IMR-90 (cell line): Measurements from ENCODE around the gene PCCB. TPM values are rescaled to one million over a fixed set of nuclear protein-coding genes. Genes with fewer than 3 reads are reported as not detected.

Source experiments
- ATAC-seq: fragments of 200-7000 bp; cut with Tn5 transposase; 2 replicates; pipeline ENCODE4 v1.9.1; 2020; ENCODE audit warnings: low read depth, mild to moderate bottlenecking, moderate library complexity
- BruUV-seq: library from RNA; stranded (reverse); fragments of 400-500 nt; replicated peaks from 2 replicates; lab custom pipeline; 2021; lab: Mats Ljungman, UMichigan
- CTCF ChIA-PET: fragments of 300-600 bp; formaldehyde crosslinking; extraction: SDS; loops from one replicate; lab custom pipeline; 2021; ENCODE audit warnings: antibody characterized with exemption; lab: Yijun Ruan, JAX
- POLR2A ChIA-PET: fragments of 300-600 bp; sonication (Branson Sonifier 250); formaldehyde crosslinking; loops from one replicate; lab custom pipeline; 2022; ENCODE audit warnings: antibody characterized with exemption; ENCODE audit not compliant: unreplicated experiment; lab: Charles Lee
- DNase-seq: peaks from one replicate; pipeline ENCODE4 v3.0.0; 2013
- H2AFZ ChIP-seq: replicated peaks from 2 replicates; pipeline ENCODE3; 2013; ENCODE audit warnings: low read length, mild to moderate bottlenecking; ENCODE audit not compliant: poor library complexity
- H2AK5ac ChIP-seq: 2 replicates; pipeline ENCODE4 v1.6.1; 2013; ENCODE audit warnings: low read depth, low read length, inconsistent platforms
- H2AK9ac ChIP-seq: replicated peaks from 2 replicates; pipeline ENCODE3; 2013; ENCODE audit warnings: mild to moderate bottlenecking, low read depth, low read length, moderate library complexity; ENCODE audit not compliant: poor library complexity
- H2BK120ac ChIP-seq: 2 replicates; pipeline ENCODE4 v1.6.1; 2013; ENCODE audit warnings: low read depth, low read length, inconsistent platforms
- H2BK15ac ChIP-seq: 3 replicates; pipeline ENCODE4 v1.6.1; 2013; ENCODE audit warnings: low read depth, low read length, inconsistent platforms
- H2BK20ac ChIP-seq: 2 replicates; pipeline ENCODE4 v1.6.1; 2013; ENCODE audit warnings: low read depth, mild to moderate bottlenecking, inconsistent platforms, low read length, moderate library complexity
- H2BK5ac ChIP-seq: 2 replicates; pipeline ENCODE4 v1.6.1; 2013; ENCODE audit warnings: mild to moderate bottlenecking, low read depth, low read length, inconsistent platforms; ENCODE audit not compliant: poor library complexity, severe bottlenecking
- H3K14ac ChIP-seq: replicated peaks from 2 replicates; pipeline ENCODE4 v1.6.1; 2013; ENCODE audit warnings: low read depth, low read length, inconsistent platforms
- H3K18ac ChIP-seq: 2 replicates; pipeline ENCODE4 v1.6.1; 2013; ENCODE audit warnings: low read depth, low read length, control low read depth
- H3K23ac ChIP-seq: 2 replicates; pipeline ENCODE4 v1.6.1; 2013; ENCODE audit warnings: low read depth, low read length, inconsistent platforms
- H3K27ac ChIP-seq: 2 replicates; pipeline ENCODE4 v1.5.1; 2013; ENCODE audit warnings: mild to moderate bottlenecking, control low read depth, low read length; ENCODE audit not compliant: insufficient read depth
- H3K27me3 ChIP-seq: 2 replicates; pipeline ENCODE4 v1.6.1; 2013; ENCODE audit warnings: low read length; ENCODE audit not compliant: control insufficient read depth, insufficient read depth
- H3K36me3 ChIP-seq: 2 replicates; pipeline ENCODE4 v1.6.1; 2013; ENCODE audit warnings: low read length, mixed read lengths; ENCODE audit not compliant: control insufficient read depth, insufficient read depth
- H3K4ac ChIP-seq: 2 replicates; pipeline ENCODE4 v1.6.1; 2013; ENCODE audit warnings: low read depth, low read length, inconsistent platforms
- H3K4me1 ChIP-seq: 2 replicates; pipeline ENCODE4 v1.6.1; 2013; ENCODE audit warnings: low read length, mixed read lengths; ENCODE audit not compliant: control insufficient read depth, insufficient read depth
- H3K4me2 ChIP-seq: 2 replicates; pipeline ENCODE4 v1.6.1; 2013; ENCODE audit warnings: low read depth, mild to moderate bottlenecking, control low read depth, low read length, moderate library complexity
- H3K4me3 ChIP-seq: 2 replicates; pipeline ENCODE4 v1.5.1; 2013; ENCODE audit warnings: low read depth, mild to moderate bottlenecking, control low read depth, low read length, moderate library complexity; ENCODE audit not compliant: insufficient read depth
- H3K56ac ChIP-seq: 2 replicates; pipeline ENCODE4 v1.6.1; 2013; ENCODE audit warnings: low read length, inconsistent platforms; ENCODE audit not compliant: insufficient read depth; ENCODE audit errors: extremely low read depth
- H3K79me1 ChIP-seq, 2 experiments: 2 replicates each; pipeline ENCODE4 v1.6.1; 2013; ENCODE audit warnings: low read length in 2 of 2, inconsistent platforms in 1 of 2, low read depth in 1 of 2
- H3K9ac ChIP-seq: 2 replicates; pipeline ENCODE4 v1.6.1; 2013; ENCODE audit warnings: low read depth, low read length, control low read depth
- H3K9me1 ChIP-seq: 2 replicates; pipeline ENCODE4 v1.6.1; 2013; ENCODE audit warnings: low read length, inconsistent platforms; ENCODE audit not compliant: insufficient read depth
- H3K9me3 ChIP-seq: 2 replicates; pipeline ENCODE4 v1.6.1; 2013; ENCODE audit warnings: low read length; ENCODE audit not compliant: control insufficient read depth, insufficient read depth
- H4K20me1 ChIP-seq: 2 replicates; pipeline ENCODE4 v1.6.1; 2013; ENCODE audit warnings: low read length, inconsistent platforms; ENCODE audit not compliant: insufficient read depth
- H4K5ac ChIP-seq: 2 replicates; pipeline ENCODE4 v1.6.1; 2013; ENCODE audit warnings: mild to moderate bottlenecking, low read depth, low read length, control low read depth
- H4K8ac ChIP-seq, 2 experiments: 2 replicates each; pipeline ENCODE4 v1.6.1; 2013; ENCODE audit warnings: low read depth in 2 of 2, low read length in 2 of 2, control low read depth in 1 of 2, inconsistent platforms in 1 of 2
- H4K91ac ChIP-seq: 2 replicates; pipeline ENCODE4 v1.6.1; 2013; ENCODE audit warnings: low read depth, low read length, inconsistent platforms; ENCODE audit not compliant: insufficient read depth
- BHLHE40 ChIP-seq: fragments of 150-350 bp; IDR thresholded peaks from 2 replicates; pipeline ENCODE4 v1.6.1; 2016; ENCODE audit warnings: mild to moderate bottlenecking, low read depth, low read length
- CHD1 ChIP-seq: IDR thresholded peaks from 2 replicates; pipeline ENCODE4 v1.6.1; 2012; ENCODE audit warnings: low read depth, low read length, improper control_type of control experiment
- MXI1 ChIP-seq: IDR thresholded peaks from 2 replicates; pipeline ENCODE4 v1.6.1; 2012; ENCODE audit warnings: low read depth, mild to moderate bottlenecking, low read length, moderate library complexity, borderline replicate concordance
- POLR2A ChIP-seq: IDR thresholded peaks from 2 replicates; pipeline ENCODE4 v1.6.1; 2012; ENCODE audit warnings: mild to moderate bottlenecking, low read depth, low read length
- RAD21 ChIP-seq: IDR thresholded peaks from 2 replicates; pipeline ENCODE4 v1.6.1; 2012; ENCODE audit warnings: low read length, improper control_type of control experiment
- RCOR1 ChIP-seq: IDR thresholded peaks from 2 replicates; pipeline ENCODE4 v1.6.1; 2012; ENCODE audit warnings: mild to moderate bottlenecking, low read length, improper control_type of control experiment; ENCODE audit not compliant: insufficient replicate concordance
- WGBS, 2 experiments: methylation state at CpG; one replicate each; pipeline versions ENCODE4 v1.1.5 to v1.1.7; 2013; ENCODE audit warnings: missing lambda C conversion rate in 2 of 2; ENCODE audit not compliant: insufficient read length in 1 of 2; ENCODE audit errors: extremely low coverage in 2 of 2; 5-methylcytosine and 5-hydroxymethylcytosine counted together
- dilution Hi-C: fragments of 300-500 bp; cut with HindIII; formaldehyde crosslinking; loops from one replicate; pipeline ENCODE4 v1.14.3; 2018; ENCODE audit warnings: low sequenced_read_pairs; ENCODE audit not compliant: unreplicated experiment
- in situ Hi-C: fragments of 300-500 bp; cut with MboI; formaldehyde crosslinking; loops from 3 replicates; pipeline ENCODE4 v1.14.3; 2019; ENCODE audit warnings: low sequenced_read_pairs, inconsistent platforms, mixed read lengths
- intact Hi-C: fragments of 100-400 bp; cut with micrococcal nuclease; formaldehyde crosslinking; loops from 2 replicates; pipeline ENCODE4 v1.10.0; 2022
- polyA plus RNA-seq, 3 experiments: library from polyadenylated mRNA; depleted of rRNA; stranded (reverse); fragments of >200 nt; gene quantifications; 2 replicates each; pipeline ENCODE4 v1.2.3, GENCODE V29; 2012; ENCODE audit warnings: low replicate concordance in 1 of 3
- total RNA-seq: library from RNA; depleted of rRNA; stranded (reverse); fragments of >200 nt; gene quantifications from 2 replicates; pipeline ENCODE4 v1.2.3, GENCODE V29; 2012
- TF ChIP-seq, protein P1 (sequence below): conservative IDR thresholded peaks from 2 replicates; pipeline ENCODE4 v1.5.1; 2012; ENCODE audit warnings: mild to moderate bottlenecking, low read depth, low read length, improper control_type of control experiment
- TF ChIP-seq, protein P2 (sequence below): fragments of 150-350 bp; IDR thresholded peaks from 2 replicates; pipeline ENCODE4 v1.6.1; 2016; ENCODE audit warnings: low read depth, mild to moderate bottlenecking, low read length, moderate library complexity, borderline replicate concordance

PCCB gene
- total and polyA plus RNA-seq, 2 of the 4 experiments (the other 2 are of a cell fraction) = 40.5 to 76.2 TPM

DNA sequence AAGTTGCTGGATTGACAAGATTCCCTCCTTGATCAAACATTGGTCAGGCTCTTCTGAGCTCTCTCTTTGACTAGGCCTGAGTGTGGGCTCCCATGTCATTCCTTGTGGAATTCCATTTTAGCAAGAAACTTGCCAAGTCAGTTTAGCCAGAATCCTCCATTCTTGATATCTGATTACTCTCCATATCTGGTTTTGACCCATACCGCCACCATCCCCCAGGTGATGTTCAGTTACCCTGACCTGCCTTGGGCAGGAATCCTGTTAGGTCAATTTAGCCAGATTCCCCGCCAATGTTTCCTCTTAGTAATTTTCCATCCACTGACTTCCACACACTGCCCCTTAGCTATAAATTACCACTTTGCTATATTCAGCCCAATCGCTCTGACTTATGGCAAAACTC lies 1.0 kb upstream of the PCCB start:
- H3K9me1 ChIP-seq = peaks cover 5% of the 10 kb centered on the region

More for the DNA sequence above, 1.0 kb upstream of the PCCB start:
- Histone ChIP-seq H3K56ac (no peak overlapping the region), H3K4me1 (peaks cover 4% of the 10 kb centered on the region; the same call in 1 of the 2 replicates), H2AK9ac (no peak overlapping the region), H3K79me1 (peaks cover 8 to 32% of the 10 kb centered on the region in 2 experiments; a peak in 3 of 4 replicates), H2AK5ac (no peak overlapping the region), H2BK15ac (no peak overlapping the region), H4K91ac (no peak overlapping the region), H4K8ac (no peak overlapping the region), H2BK120ac (no peak overlapping the region), H3K36me3 (no peaks in the 10 kb centered on the region), H4K5ac (no peak overlapping the region), H3K9ac (no peak overlapping the region), H3K27me3 (no peaks in the 10 kb centered on the region), H3K4me2 (no peak overlapping the region), H4K20me1 (no peaks in the 10 kb centered on the region), H3K4me3 (no peak overlapping the region), H3K14ac (no peak overlapping the region), H3K18ac (no peak overlapping the region), H3K4ac (no peak overlapping the region), H3K9me3 (no peaks in the 10 kb centered on the region), H2BK20ac (no peak overlapping the region), H2BK5ac (no peak overlapping the region), H2AFZ (no peak overlapping the region), H3K27ac (no peak overlapping the region), H3K23ac (no peak overlapping the region)
- in situ Hi-C loops = no loop called here
- DNase-seq = no peak
- ChIA-PET CTCF (interaction anchor here (0.6 kb wide), 2 partner anchors 47 to 1877 kb away, joined by 4 to 5 read pairs; no protein-coding TSS in a partner anchor), POLR2A (no interaction called here)
- 100% methylated on average over 1 of the region's 3 CpGs; no CpG with 5 or more reads in 1 of the 2 experiments for WGBS, 2 experiments
- BruUV-seq = no TSS peak
- intact Hi-C loops = no loop called here
- no peak for TF ChIP-seq POLR2A
- TF ChIP-seq, protein P1, sequence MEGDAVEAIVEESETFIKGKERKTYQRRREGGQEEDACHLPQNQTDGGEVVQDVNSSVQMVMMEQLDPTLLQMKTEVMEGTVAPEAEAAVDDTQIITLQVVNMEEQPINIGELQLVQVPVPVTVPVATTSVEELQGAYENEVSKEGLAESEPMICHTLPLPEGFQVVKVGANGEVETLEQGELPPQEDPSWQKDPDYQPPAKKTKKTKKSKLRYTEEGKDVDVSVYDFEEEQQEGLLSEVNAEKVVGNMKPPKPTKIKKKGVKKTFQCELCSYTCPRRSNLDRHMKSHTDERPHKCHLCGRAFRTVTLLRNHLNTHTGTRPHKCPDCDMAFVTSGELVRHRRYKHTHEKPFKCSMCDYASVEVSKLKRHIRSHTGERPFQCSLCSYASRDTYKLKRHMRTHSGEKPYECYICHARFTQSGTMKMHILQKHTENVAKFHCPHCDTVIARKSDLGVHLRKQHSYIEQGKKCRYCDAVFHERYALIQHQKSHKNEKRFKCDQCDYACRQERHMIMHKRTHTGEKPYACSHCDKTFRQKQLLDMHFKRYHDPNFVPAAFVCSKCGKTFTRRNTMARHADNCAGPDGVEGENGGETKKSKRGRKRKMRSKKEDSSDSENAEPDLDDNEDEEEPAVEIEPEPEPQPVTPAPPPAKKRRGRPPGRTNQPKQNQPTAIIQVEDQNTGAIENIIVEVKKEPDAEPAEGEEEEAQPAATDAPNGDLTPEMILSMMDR = no peak
- no peak for TF ChIP-seq CHD1
- TF ChIP-seq RAD21 = no peak
- TF ChIP-seq BHLHE40 = no peak
- TF ChIP-seq RCOR1 = no peak
- TF ChIP-seq, protein P2, sequence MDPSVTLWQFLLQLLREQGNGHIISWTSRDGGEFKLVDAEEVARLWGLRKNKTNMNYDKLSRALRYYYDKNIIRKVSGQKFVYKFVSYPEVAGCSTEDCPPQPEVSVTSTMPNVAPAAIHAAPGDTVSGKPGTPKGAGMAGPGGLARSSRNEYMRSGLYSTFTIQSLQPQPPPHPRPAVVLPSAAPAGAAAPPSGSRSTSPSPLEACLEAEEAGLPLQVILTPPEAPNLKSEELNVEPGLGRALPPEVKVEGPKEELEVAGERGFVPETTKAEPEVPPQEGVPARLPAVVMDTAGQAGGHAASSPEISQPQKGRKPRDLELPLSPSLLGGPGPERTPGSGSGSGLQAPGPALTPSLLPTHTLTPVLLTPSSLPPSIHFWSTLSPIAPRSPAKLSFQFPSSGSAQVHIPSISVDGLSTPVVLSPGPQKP = no peak
- no peak for TF ChIP-seq MXI1
- dilution Hi-C loops = no loop called here
- ATAC-seq = no peak
